GM21619 (cell line): Measurements from ENCODE around the gene EIF2S2.

Experiments
- ATAC-seq: cut with Tn5 transposase; IDR thresholded peaks from one replicate; pipeline ENCODE4 v1.9.1; 2021; ENCODE audit not compliant: unreplicated experiment

The EIF2S2 gene

DNA sequence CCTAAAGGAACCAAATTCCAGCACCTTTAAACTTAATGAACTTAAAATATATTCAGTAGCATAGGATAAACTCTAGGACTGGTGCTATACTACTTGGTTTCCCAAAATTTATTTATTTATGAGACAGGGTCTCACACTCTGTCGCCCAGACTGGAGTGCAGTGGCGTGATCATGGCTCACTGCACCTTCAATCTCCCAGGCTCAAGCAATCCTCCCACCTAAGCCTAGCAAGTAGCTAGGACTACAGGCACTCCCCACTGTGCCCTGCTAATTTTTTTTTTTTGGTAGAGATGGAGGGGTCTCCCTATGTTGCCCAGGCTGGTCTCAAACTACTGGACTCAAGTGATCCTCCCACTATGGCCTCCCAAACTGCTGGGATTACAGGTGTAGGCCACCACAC lies 21.4 kb downstream of the EIF2S2 start:
- ATAC-seq: no peak

GRCh38 chr20:34089655-34090345 lies 22.2 kb downstream of the EIF2S2 start:
- no peak for ATAC-seq

DNA sequence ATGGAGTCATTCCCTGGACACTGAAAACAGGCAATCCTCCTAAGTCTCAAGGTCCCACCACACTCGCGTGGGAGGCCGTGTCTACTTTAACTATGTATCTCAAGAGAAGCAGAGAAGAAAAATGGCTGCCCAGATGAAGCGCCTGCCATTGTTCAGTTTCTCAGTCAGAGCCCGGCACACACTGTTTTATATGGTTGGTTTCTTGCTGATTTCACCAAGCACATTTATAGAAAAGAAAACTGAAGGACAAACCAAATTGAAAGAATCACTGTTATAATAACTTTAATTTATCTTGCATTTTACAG lies 22.9 kb downstream of the EIF2S2 start:
- ATAC-seq: no peak

GRCh38 chr20:34088305-34089174 lies 23.5 kb downstream of the EIF2S2 start:
- no peak for ATAC-seq

- ATAC-seq: no peak
Observed at GRCh38 chr20:34085544-34086040, 26.5 kb downstream of the EIF2S2 start.

- ATAC-seq: no peak
Observed at GRCh38 chr20:34084227-34084923, 27.7 kb downstream of the EIF2S2 start.

- ATAC-seq: no peak
Observed at GRCh38 chr20:34083781-34084180, 28.3 kb downstream of the EIF2S2 start.

DNA sequence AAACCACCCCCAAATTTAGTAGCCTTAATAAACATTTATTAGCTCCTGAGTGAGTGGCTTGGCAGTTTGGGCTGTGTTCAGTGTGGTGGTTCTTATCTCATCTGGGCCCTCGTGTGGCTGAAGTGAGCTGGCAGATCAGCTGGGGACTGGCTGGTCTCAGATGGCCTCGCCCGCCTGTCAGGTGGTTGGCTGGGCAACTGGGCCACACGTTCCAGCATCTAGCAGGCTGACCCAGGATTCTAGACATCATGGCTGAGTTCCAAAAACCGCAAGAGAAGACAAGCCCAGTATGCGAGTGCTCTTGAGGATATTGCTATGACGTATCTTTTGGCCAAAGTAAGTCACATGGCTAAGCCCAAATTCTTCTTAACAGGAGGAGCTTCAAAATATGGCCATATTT lies 28.9 kb downstream of the EIF2S2 start:
- no peak for ATAC-seq

DNA sequence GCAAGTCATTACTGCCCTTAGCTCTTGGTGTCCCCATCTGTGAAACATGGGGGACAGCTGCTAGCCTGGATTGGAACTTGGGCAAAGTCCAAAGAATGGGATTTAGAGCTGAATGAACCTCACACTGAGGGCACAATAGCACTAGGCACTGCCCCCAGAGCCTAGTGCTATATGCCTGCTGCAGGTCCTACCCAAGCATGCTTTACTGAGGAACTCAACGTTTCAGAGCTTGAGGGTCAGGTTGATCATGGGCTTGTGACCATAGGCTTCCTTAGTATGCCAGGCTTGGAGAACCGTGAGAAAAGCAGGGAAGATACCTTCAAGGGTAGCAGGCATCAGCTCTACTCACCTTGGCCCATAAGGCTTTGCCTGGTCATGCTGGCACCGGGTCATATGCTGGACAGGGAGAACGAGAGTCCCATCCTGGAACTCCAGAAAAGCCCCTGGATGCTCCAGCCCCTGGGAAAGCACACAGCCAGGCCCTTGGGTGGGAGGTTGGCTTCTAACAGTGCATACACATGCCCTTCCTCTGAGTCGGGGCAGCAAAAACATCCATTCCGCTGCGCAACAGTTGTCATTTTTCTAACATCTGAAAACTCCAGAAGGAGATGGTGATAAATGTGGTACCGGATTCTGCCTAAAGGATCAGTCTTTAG lies 29.7 kb downstream of the EIF2S2 start:
- ATAC-seq: no peak

DNA sequence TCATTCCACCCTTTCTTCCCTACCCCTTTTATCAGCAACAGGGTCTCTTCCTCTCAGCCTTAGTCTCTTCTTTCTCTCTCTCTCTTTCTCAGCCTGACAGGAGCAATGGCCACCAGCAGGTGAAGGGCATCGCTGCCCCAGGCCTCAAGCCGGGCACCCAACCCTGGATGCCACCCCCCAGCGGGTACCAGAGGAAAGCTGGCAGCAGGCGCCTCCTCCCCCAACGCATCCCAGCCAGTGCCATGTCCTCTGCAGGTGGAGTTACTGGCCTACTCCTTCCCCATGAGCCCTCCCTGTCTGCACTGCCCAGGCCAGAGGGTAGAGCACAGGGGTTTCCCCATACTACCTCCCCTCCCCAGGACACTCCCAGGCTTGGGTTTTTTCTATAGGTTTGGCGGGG lies 32.2 kb downstream of the EIF2S2 start:
- no peak for ATAC-seq

- no peak for ATAC-seq
Observed at GRCh38 chr20:34078540-34078939, 33.5 kb downstream of the EIF2S2 start.

DNA sequence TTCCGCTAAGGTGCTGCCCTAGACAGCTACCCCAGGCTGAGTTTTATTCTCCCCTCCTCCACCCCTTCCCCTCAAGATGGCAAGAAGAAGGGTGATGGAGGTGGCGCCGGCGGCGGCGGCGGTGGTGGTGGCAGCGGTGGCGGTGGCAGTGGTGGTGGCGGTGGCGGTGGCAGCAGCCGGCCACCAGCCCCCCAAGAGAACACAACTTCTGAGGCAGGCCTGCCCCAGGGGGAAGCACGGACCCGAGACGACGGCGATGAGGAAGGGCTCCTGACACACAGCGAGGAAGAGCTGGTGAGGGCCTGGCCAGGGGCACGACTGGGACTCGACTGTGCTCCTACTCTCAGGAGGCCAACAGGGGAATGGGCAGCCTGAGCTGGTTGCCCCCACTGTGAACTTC lies 35.1 kb downstream of the EIF2S2 start:
- ATAC-seq: no peak

GRCh38 chr20:34075647-34076046 lies 36.4 kb downstream of the EIF2S2 start:
- ATAC-seq: no peak

GRCh38 chr20:34074101-34074760 lies 37.8 kb downstream of the EIF2S2 start:
- ATAC-seq: no peak

DNA sequence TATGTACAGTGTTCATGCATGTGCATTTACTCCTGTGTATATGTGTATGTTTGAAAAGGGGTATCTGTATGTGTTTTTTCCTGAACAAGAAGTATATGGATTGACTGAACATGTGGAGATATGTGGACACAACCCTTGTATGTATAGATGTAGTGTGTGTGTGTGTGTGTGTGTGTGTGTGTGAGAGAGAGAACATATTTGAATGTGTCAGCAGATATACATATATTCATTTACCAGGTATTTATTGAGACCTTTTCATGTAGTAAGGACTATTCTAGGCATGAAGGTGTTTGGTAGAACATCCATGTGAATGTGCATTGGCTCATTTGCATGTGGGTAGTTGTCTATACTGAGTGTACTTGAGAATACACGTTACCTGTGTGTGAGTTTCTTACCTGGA lies 39.3 kb downstream of the EIF2S2 start:
- ATAC-seq: no peak

DNA sequence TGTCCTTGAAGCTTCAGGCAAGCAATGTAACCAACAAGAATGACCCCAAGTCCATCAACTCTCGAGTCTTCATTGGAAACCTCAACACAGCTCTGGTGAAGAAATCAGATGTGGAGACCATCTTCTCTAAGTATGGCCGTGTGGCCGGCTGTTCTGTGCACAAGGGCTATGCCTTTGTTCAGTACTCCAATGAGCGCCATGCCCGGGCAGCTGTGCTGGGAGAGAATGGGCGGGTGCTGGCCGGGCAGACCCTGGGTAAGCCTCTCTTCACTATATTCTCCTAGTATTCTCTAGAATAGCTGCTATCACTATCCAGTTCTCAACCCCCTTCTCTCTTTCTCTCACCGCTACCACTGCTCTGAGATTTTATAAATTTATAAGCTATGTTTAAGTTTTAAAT lies 40.0 kb downstream of the EIF2S2 start:
- no peak for ATAC-seq

DNA sequence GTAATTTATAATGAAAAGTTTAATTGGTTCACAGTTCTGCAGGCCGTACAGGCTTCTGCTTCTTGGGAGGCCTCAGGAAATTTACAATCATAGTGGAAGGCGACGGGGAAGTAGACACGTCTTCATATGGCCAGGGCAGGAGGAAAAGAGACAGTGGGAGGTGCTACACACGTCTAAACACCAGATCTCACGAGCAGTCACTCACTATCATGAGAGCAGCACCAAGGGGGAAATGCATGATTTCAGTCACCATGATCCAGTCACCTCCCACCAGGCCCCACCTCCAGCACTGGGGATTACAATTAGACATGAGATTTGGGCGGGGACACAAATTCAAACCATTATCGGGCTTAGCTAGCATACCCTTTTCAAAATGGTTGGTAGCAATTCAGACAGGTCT lies 41.2 kb downstream of the EIF2S2 start:
- ATAC-seq: no peak

DNA sequence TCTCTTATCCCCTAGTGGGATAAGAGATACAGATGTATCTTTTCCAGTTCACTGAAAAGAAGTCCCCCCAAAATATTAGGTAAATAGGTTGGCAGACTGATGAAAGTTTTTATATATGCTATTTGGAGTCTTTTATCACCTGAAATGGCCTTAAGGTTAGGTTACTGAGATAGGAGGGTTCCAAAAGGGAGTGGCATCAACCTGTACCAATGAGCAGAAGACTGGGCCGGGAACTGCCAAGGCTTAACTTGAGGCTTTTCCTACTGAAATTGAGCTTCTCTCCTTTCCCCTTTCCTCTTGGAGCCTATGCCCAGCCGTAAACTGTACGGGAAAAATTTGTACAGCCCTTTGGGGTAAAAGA lies 42.0 kb downstream of the EIF2S2 start:
- ATAC-seq: no peak

DNA sequence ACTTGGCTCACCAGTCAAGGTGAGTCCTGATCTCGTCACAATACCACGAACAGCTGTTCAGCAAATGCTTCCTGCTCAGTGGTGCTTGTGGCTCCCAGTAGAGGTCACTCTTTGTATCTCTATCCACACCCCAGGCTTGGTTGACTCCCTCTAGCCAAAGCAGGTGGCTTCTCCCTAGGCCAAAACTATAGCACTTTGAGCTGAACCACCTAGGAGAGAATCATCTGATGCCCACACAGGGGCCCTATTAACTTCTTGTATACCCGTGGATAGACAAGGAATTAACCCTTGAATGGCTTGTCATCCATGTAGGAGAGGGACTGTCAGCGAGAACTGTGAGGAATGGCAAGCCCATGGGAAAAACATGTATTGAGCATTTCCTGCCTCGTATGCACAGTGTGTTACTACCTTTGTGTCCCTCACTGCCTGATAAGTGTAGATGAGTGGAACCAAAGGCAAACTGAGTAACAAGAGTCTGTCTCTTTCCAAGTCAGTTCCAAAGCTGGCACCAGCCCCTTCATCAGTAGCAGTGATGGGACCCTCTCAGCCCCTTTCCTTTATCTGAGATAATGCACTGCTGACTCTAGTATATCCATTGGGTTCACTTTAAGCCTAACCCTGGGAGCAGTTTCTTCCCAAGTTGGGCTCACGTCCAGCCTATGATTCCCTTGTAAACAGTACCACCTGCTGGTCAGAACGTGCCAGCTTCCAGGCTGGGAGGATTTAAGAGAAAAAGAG lies 42.5 kb downstream of the EIF2S2 start:
- ATAC-seq: no peak

- ATAC-seq: no peak
Observed at GRCh38 chr20:34068001-34068400, 44.0 kb downstream of the EIF2S2 start.
